HL-60 (cell line): ENCODE measurements around the gene RAG1.

ENCODE experiments used
- DNase-seq, 2 experiments: peaks; one replicate each; pipeline ENCODE4 v3.0.0-alpha.2; 2010 to 2020; ENCODE audit warnings: low read depth in 1 of 2, low spot score in 1 of 2
- H3K27ac ChIP-seq: fragments of 250-450 bp; sonication (Bioruptor Pico); replicated peaks from 2 replicates; pipeline ENCODE4 v1.5.1; 2020; ENCODE audit warnings: mild to moderate bottlenecking, moderate library complexity
- H3K27me3 ChIP-seq: fragments of 250-450 bp; sonication (Bioruptor Pico); 2 replicates; pipeline ENCODE4 v1.5.1; 2021; ENCODE audit warnings: mild to moderate bottlenecking, moderate library complexity; ENCODE audit not compliant: insufficient read depth, poor library complexity, severe bottlenecking
- H3K4me3 ChIP-seq: replicated peaks from 2 replicates; pipeline ENCODE4 v1.5.1; 2011; ENCODE audit warnings: mild to moderate bottlenecking, control low read depth, low read length; ENCODE audit not compliant: insufficient read depth
- CTCF ChIP-seq: IDR thresholded peaks from one replicate; pipeline ENCODE4 v1.5.1; 2011; ENCODE audit warnings: low read length, control low read depth, inconsistent platforms; ENCODE audit not compliant: insufficient read depth
- GABPA ChIP-seq: IDR thresholded peaks from 2 replicates; pipeline ENCODE4 v1.6.1; 2012; ENCODE audit warnings: low read depth
- POLR2AphosphoS5 ChIP-seq: IDR thresholded peaks from 2 replicates; pipeline ENCODE4 v1.6.1; 2012; ENCODE audit warnings: low read depth
- REST ChIP-seq: IDR thresholded peaks from 2 replicates; pipeline ENCODE4 v1.6.1; 2012; ENCODE audit warnings: low read depth; ENCODE audit not compliant: insufficient replicate concordance
- SPI1 ChIP-seq: IDR thresholded peaks from 2 replicates; pipeline ENCODE4 v1.6.1; 2012; ENCODE audit warnings: low read depth, mild to moderate bottlenecking, borderline replicate concordance

The RAG1 gene

GRCh38 chr11:36577859-36578258 lies 10.1 kb downstream of the RAG1 start:
- H3K27ac ChIP-seq, result no peak overlapping the region
- no peak for DNase-seq
- no peak overlapping the region for H3K4me3 ChIP-seq
- TF ChIP-seq SPI1 (no peak), POLR2AphosphoS5 (no peak), REST (no peak), GABPA (no peak), CTCF (no peak)
- H3K27me3 ChIP-seq, result peaks cover 5% of the 10 kb centered on the region

- no peak for TF ChIP-seq SPI1
- no peak for TF ChIP-seq GABPA
- TF ChIP-seq CTCF, result no peak
- TF ChIP-seq REST, result no peak
- no peak for TF ChIP-seq POLR2AphosphoS5
These were observed 10.7 kb downstream of the RAG1 start for GRCh38 chr11:36578458-36578857.

GRCh38 chr11:36581536-36581935 lies 13.7 kb downstream of the RAG1 start:
- DNase-seq, result no peak
- Histone ChIP-seq H3K27ac (no peak overlapping the region), H3K4me3 (no peak overlapping the region), H3K27me3 (peaks cover 5% of the 10 kb centered on the region)
- TF ChIP-seq POLR2AphosphoS5, result no peak
- no peak for TF ChIP-seq CTCF
- no peak for TF ChIP-seq REST
- TF ChIP-seq GABPA, result no peak
- no peak for TF ChIP-seq SPI1

More at GRCh38 chr11:36578458-36578857, 10.7 kb downstream of the RAG1 start:
- H3K4me3 ChIP-seq, result no peak overlapping the region
- no peak for DNase-seq
- H3K27me3 ChIP-seq, result peaks cover 5% of the 10 kb centered on the region
- no peak overlapping the region for H3K27ac ChIP-seq
